IPS-18a (cell line): ENCODE data around the gene PRSS53.

Experiments
- H3K27ac ChIP-seq: one replicate; pipeline ENCODE4 v1.5.1; 2013; ENCODE audit warnings: low read length
- H3K27me3 ChIP-seq: one replicate; pipeline ENCODE4 v1.6.1; 2013; ENCODE audit warnings: mild to moderate bottlenecking, low read length; ENCODE audit not compliant: control insufficient read depth, insufficient read depth
- H3K36me3 ChIP-seq: one replicate; pipeline ENCODE4 v1.6.1; 2013; ENCODE audit warnings: low read depth, low read length; ENCODE audit not compliant: control insufficient read depth
- H3K4me1 ChIP-seq: one replicate; pipeline ENCODE4 v1.6.1; 2013; ENCODE audit warnings: low read depth, low read length; ENCODE audit not compliant: control insufficient read depth
- H3K4me3 ChIP-seq: one replicate; pipeline ENCODE4 v1.5.1; 2013; ENCODE audit warnings: low read length
- H3K9ac ChIP-seq: one replicate; pipeline ENCODE4 v1.6.1; 2013; ENCODE audit warnings: mild to moderate bottlenecking, low read length, moderate library complexity
- H3K9me3 ChIP-seq: one replicate; pipeline ENCODE4 v1.6.1; 2013; ENCODE audit warnings: low read depth, low read length; ENCODE audit not compliant: control insufficient read depth

Gene PRSS53

DNA sequence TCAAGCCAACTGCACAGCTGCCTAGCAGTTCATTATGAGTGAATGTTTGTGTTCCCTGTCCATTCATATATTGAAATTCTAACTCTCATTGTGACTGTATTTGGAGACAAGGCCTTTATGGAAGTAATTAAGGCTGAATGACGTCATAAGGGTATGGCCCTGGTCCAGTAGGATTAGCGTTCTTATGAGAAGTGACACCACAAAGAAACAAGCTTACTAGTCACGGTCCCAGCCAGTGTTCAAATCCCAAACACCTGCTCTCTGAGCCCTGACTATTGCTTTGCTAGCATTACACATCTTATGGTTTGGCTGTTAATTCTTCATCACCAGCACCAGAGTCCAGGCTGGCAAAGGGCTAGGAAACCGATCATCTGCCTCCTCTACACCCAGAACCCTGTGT, 16.9 kb downstream of the PRSS53 start:
- Histone ChIP-seq H3K9ac (peak overlapping the region; percentile 95), H3K27ac (no peak overlapping the region), H3K4me1 (peaks cover 7% of the 10 kb centered on the region), H3K4me3 (peak overlapping the region; percentile 99), H3K9me3 (no peaks in the 10 kb centered on the region), H3K36me3 (peaks cover 5% of the 10 kb centered on the region), H3K27me3 (no peaks in the 10 kb centered on the region)

DNA sequence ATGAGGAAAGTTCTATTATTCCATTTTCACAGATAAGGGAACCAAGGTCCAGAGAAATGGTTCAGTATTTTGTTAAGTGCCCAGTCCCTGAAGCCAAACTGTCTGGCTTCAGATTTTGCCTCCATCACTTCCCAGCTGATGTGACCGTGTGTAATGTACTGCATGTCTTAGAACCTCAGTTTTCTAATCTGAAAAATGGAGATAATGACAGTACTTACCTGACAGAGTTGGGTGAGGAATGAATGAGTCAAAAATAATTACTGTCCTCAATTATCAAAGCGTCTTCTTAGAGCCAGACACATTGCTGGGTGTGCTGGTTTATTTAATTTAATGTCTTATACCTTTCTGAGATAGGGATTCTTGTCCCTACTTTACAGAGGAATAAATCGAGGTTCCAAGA, 21.4 kb downstream of the PRSS53 start:
- Histone ChIP-seq H3K27ac (no peak overlapping the region), H3K36me3 (peaks cover 5% of the 10 kb centered on the region), H3K4me3 (no peak overlapping the region), H3K9ac (no peak overlapping the region), H3K27me3 (no peaks in the 10 kb centered on the region), H3K9me3 (no peaks in the 10 kb centered on the region), H3K4me1 (peaks cover 6% of the 10 kb centered on the region)

DNA sequence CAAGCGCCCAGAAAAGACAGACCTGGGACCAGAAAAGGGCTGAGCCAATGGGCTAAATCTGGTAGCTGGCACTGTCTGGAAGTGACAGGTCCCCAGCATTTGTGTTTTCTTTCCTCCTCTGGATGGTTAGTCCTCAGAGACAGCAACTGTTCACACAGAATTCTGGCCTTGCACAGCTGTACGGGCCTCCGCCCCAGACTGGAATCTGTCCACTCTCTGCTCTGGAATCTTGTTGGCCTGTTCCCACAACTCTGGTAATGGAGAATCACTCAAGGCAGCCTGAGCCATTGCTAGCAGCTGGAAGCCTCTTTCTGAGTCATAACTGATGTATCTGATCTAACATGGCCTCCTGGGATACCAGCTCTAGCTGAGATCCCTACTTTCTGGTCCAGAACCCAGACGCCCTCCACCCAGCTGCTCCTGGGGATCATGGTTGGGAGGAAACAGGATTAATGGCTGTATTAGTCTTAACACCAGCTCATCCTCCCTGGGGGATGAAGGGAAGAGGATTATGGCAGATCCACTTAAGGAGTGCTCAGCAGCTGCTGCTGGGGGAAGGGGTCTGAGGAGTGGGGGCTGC, 23.8 kb downstream of the PRSS53 start:
- Histone ChIP-seq H3K27me3 (no peaks in the 10 kb centered on the region), H3K9me3 (no peaks in the 10 kb centered on the region), H3K36me3 (peaks cover 19% of the 10 kb centered on the region), H3K4me3 (no peak overlapping the region), H3K9ac (no peak overlapping the region), H3K4me1 (no peaks in the 10 kb centered on the region), H3K27ac (no peak overlapping the region)

DNA sequence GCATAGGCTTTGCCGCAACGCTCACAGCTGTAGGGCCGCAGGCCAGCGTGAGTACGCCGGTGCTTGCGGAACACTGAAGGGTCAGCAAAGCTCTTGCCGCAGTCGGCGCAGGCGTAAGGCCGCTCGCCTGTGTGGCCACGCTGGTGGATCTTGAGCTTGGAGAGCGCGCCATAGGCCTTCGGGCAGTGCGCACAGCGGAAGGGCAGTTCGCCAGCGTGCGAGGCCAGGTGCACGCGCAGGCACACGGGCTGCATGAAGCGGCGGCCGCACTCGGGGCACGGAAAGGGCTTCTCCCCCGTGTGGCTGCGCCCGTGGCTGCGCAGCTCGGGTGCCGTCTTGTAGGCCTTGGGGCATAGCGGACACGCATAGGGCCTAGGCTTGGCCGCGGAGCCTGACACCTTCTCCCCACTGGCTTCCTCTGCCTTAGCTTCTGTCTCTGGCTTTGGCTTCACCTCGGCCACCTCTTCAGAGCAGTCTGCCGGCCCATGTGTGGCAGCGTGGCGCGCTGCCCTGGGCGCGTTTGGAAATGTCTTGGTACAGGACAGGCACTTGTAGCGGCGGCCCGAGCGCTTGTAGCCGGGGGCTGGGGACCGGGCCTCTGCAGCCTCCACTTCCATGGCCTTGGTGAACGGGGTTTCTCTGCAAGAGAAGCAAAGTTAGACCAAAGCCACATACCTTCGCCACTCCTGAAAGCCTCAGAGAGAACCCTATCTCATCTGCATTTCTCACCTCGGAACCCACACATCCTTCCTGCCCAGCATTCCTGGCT, 24.7 kb downstream of the PRSS53 start:
- Histone ChIP-seq H3K27me3 (no peaks in the 10 kb centered on the region), H3K4me3 (no peak overlapping the region), H3K9me3 (no peaks in the 10 kb centered on the region), H3K4me1 (no peaks in the 10 kb centered on the region), H3K36me3 (peaks cover 19% of the 10 kb centered on the region), H3K27ac (no peak overlapping the region), H3K9ac (no peak overlapping the region)

DNA sequence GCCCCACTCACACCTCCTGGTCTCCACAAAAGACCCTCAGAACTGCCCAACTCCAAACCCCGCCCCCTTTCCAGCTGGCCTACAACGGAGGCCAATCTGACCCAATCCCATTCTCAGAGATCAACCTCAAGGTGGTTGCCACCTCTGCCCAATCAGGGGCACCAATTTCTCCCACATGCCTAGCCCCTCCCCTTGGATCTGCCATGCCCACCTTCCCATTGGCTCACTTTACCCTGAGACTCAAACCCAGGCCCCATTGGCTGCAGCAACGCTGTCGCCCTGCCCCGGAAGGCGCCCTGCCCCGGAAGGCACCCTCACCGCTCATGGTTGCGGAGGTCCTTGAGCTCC, 25.3 kb downstream of the PRSS53 start:
- H3K4me3 ChIP-seq, result no peak overlapping the region
- no peak overlapping the region for H3K9ac ChIP-seq
- H3K4me1 ChIP-seq, result no peaks in the 10 kb centered on the region
- H3K9me3 ChIP-seq, result no peaks in the 10 kb centered on the region
- peaks cover 19% of the 10 kb centered on the region for H3K36me3 ChIP-seq
- no peaks in the 10 kb centered on the region for H3K27me3 ChIP-seq
- H3K27ac ChIP-seq, result no peak overlapping the region

DNA sequence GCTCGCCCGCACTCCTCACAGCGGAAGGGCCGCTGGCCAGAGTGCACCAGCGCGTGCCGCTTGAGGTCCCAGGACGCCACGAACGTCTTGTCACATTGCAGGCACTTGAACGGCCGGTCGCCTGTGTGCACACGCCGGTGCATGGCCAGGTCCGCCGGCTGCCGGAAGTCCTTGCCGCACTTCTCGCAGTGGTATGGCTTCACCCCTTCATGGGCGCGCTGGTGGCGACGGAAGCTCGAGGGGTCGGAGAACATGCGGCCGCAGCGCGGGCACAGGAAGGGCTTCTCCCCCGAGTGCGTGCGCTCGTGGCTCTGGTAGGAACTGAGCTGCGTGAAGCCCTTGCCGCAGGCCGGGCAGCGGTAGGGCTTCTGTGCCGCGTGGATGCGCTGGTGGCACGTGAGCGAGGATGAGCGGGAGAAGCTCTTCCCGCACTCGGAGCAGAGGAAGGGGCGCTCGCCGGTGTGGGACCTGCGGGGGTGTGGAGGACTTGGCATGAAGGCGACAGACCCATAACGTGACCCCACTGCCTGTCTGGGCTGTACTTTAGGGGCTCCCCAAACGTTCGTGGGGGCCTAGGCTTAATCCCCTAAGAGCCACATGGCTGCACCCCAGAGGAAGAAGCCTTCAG, 26.8 kb downstream of the PRSS53 start:
- H3K9ac ChIP-seq, result no peak overlapping the region
- no peaks in the 10 kb centered on the region for H3K27me3 ChIP-seq
- no peaks in the 10 kb centered on the region for H3K4me1 ChIP-seq
- H3K4me3 ChIP-seq, result no peak overlapping the region
- H3K27ac ChIP-seq, result no peak overlapping the region
- H3K9me3 ChIP-seq, result no peaks in the 10 kb centered on the region
- H3K36me3 ChIP-seq, result peaks cover 19% of the 10 kb centered on the region

DNA sequence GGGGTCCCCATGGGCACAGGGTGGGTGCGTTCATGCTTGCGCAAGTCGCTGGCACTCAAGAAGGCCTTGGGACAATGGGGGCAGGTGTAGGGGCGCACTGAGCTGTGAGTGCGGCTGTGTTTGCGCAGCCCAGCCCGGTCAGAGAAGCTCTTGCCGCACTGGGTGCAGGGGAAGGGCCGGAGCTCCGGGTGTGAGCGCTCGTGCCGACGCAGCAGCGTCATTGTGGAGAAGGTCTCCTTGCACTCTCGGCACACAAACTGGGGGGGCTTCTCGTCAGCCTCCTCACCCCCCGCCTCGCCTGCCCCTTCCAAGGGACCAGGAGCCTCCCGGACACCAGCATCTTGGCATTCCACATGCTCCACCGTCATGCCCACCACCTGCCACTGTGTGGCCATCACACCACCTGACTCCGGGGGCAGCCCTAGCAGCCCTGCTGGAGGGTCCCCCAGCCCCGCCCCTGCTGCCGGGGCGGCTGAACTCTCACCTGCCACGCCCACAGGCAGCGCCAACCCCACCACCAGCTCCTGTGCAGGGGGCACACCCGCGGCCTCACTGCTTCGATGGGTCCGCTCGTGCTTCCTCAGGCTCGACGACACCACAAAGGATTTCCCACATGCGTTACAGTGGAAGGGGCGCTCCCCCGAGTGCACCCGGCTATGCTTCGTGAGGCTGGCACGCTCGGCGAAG, 27.5 kb downstream of the PRSS53 start:
- no peaks in the 10 kb centered on the region for H3K9me3 ChIP-seq
- no peak overlapping the region for H3K4me3 ChIP-seq
- H3K27ac ChIP-seq, result no peak overlapping the region
- H3K36me3 ChIP-seq, result peaks cover 19% of the 10 kb centered on the region
- H3K27me3 ChIP-seq, result no peaks in the 10 kb centered on the region
- no peaks in the 10 kb centered on the region for H3K4me1 ChIP-seq
- H3K9ac ChIP-seq, result no peak overlapping the region

DNA sequence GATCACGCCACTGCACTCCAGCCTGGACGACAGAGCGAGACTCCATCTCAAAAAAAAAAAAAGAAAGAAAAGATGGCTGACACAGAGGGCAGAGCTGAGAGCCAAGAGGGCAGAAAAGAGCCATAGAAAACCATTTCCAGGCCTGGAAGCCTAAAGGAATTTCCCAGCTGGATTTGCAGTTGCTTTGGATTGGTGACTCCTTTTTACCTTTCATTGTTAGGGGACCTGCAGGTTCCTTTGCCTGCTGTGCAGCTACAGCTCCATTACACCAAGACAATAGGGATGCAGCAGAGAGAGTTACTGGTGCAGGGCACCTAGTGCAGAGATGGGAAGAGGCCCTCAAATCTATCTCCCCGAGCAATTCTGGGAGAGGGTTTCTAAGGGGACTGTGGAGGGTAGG, 33.1 kb downstream of the PRSS53 start:
- Histone ChIP-seq H3K36me3 (peaks cover 5% of the 10 kb centered on the region), H3K4me3 (no peak overlapping the region), H3K9me3 (no peaks in the 10 kb centered on the region), H3K27ac (no peak overlapping the region), H3K4me1 (peaks cover 3% of the 10 kb centered on the region), H3K27me3 (no peaks in the 10 kb centered on the region), H3K9ac (no peak overlapping the region)

DNA sequence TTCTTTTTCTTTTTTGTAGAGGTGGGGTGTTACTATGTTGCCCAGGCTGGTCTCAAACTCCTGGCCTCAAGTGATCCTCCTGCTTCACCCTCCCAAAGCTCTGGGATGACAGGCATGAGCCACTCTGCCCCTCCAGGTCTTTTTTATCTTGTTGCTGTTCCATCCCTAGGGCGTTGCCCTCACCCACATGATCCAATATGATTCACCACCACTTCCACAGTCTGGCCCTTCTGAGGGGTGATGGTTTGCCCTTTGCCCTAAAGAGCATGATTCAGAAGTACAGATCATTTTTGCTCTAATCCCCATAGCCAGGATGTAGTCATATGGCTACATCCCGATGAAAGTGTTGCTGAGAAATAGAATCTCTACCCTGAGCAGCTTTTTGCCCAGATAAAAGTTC, 36.6 kb downstream of the PRSS53 start:
- Histone ChIP-seq H3K4me3 (no peak overlapping the region), H3K27ac (no peak overlapping the region), H3K27me3 (no peaks in the 10 kb centered on the region), H3K36me3 (no peaks in the 10 kb centered on the region), H3K9ac (no peak overlapping the region), H3K4me1 (peaks cover 3% of the 10 kb centered on the region), H3K9me3 (no peaks in the 10 kb centered on the region)

DNA sequence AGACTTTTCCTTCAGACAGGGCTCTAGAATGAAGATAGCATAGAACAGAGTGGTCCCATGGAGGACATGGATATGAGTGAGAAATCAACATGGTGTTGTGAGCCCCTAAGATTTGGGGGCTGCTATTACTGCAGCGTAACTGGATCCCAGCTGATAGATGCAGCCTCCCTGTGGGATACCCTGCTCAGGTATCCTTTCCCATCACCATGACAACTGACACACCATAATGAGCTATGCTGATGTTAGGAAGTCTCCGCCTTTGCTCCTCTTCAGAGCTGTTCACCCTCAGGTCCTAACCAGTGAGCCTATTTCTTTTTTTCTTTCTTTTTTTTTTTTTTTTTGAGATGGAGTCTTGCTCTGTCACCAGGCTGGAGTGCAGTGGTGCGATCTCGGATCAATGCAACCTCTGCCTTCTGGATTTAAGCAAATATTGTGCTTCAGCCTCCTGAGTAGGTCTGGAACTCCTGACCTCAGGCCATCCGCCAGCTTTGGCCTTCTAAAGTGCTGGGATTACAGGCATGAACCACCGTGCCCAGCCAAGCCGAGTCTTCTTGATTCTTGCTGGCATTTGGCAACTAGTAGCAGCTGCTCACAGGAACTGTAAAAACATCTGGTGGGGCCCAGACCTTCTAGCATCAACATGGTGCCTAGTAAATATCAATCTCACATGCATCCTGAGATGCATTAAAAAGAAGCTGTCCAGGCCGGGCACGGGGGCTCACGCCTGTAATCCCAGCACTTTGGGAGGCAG, 38.3 kb downstream of the PRSS53 start:
- Histone ChIP-seq H3K4me1 (no peaks in the 10 kb centered on the region), H3K9ac (no peak overlapping the region), H3K27ac (no peak overlapping the region), H3K27me3 (no peaks in the 10 kb centered on the region), H3K4me3 (no peak overlapping the region), H3K9me3 (no peaks in the 10 kb centered on the region), H3K36me3 (no peaks in the 10 kb centered on the region)

DNA sequence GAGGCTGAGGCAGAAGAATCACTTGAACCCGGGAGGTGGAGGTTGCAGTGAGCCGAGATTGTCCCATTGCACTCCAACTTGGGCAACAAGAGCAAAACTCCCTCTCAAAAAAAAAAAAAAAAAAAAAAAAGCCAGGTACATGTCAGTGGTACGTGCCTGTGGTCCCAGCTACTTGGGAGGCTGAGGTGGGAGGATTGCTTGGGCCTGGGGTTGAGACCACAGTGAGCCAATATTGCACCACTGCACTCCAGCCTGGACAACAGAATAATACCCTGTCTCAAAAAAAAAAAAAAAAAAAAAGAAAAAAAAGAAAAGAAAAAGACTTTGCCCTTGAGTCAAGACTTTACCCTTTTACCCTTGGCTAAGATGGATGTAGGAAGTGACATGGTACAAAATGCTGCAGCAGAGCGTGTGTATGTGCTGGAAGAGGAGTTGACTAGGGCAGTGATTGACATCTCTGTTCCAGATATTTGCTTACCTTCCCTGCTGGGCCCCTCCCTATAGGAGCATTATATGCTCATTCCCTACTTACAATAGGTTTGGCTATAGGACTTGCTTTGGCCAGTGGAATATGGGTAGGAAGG, 44.8 kb downstream of the PRSS53 start:
- no peaks in the 10 kb centered on the region for H3K9me3 ChIP-seq

More for the DNA sequence above, 44.8 kb downstream of the PRSS53 start:
- Histone ChIP-seq H3K9ac (no peak overlapping the region), H3K4me3 (no peak overlapping the region), H3K4me1 (no peaks in the 10 kb centered on the region), H3K36me3 (no peaks in the 10 kb centered on the region), H3K27me3 (no peaks in the 10 kb centered on the region), H3K27ac (no peak overlapping the region)
